ENCODE data around the gene COL4A2. TPM values are rescaled to one million over a fixed set of nuclear protein-coding genes. Genes with fewer than 3 reads are reported as not detected.

The COL4A2 gene
- total and polyA plus RNA-seq, 9 donors, result 59.5 to 171 (median 136) TPM

- WGBS, 3 donors, result 64 to 89% (median 72%) methylated on average over 2 of the region's 2 CpGs
- no peaks in the 10 kb centered on the region for H3K36me3 ChIP-seq
- H3K27ac ChIP-seq, result no peak overlapping the region
- DNase-seq, result peak in 1 of 5 donors; percentile 11
- intact Hi-C loops (cut with DNase I), result no loop called here
- TF ChIP-seq POLR2A (IDR thresholded peaks at IDR 0.05), result no peak
- TF ChIP-seq EP300 (IDR thresholded peaks at IDR 0.05), result no peak
- TF ChIP-seq, protein P1, sequence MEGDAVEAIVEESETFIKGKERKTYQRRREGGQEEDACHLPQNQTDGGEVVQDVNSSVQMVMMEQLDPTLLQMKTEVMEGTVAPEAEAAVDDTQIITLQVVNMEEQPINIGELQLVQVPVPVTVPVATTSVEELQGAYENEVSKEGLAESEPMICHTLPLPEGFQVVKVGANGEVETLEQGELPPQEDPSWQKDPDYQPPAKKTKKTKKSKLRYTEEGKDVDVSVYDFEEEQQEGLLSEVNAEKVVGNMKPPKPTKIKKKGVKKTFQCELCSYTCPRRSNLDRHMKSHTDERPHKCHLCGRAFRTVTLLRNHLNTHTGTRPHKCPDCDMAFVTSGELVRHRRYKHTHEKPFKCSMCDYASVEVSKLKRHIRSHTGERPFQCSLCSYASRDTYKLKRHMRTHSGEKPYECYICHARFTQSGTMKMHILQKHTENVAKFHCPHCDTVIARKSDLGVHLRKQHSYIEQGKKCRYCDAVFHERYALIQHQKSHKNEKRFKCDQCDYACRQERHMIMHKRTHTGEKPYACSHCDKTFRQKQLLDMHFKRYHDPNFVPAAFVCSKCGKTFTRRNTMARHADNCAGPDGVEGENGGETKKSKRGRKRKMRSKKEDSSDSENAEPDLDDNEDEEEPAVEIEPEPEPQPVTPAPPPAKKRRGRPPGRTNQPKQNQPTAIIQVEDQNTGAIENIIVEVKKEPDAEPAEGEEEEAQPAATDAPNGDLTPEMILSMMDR (IDR thresholded peaks at IDR 0.05), result no peak
- no peaks in the 10 kb centered on the region for H3K27me3 ChIP-seq
- no peaks in the 10 kb centered on the region for H3K9me3 ChIP-seq
- H3K4me3 ChIP-seq, result no peak overlapping the region
- H3K4me1 ChIP-seq (ENCODE audit: insufficient read depth), result peaks cover 27% of the 10 kb centered on the region
Observed at GRCh38 chr13:110332750-110333149, 25.7 kb downstream of the COL4A2 start.

- Histone ChIP-seq H3K27ac (no peak overlapping the region), H3K4me1 (ENCODE audit: insufficient read depth) (peaks cover 34% of the 10 kb centered on the region), H3K27me3 (no peaks in the 10 kb centered on the region), H3K4me3 (no peak overlapping the region), H3K36me3 (no peaks in the 10 kb centered on the region), H3K9me3 (no peaks in the 10 kb centered on the region)
- no peak for TF ChIP-seq POLR2A (IDR thresholded peaks at IDR 0.05)
- TF ChIP-seq, protein P1 (IDR thresholded peaks at IDR 0.05), result no peak
- TF ChIP-seq EP300 (IDR thresholded peaks at IDR 0.05), result no peak
- WGBS, 3 donors, result 94 to 96% (median 94%) methylated on average over 12 of the region's 12 CpGs
- intact Hi-C loops (cut with DNase I), result no loop called here
- peak in 1 of 5 donors; percentile 16 for DNase-seq
Observed at GRCh38 chr13:110333837-110334236, 26.8 kb downstream of the COL4A2 start.

DNA sequence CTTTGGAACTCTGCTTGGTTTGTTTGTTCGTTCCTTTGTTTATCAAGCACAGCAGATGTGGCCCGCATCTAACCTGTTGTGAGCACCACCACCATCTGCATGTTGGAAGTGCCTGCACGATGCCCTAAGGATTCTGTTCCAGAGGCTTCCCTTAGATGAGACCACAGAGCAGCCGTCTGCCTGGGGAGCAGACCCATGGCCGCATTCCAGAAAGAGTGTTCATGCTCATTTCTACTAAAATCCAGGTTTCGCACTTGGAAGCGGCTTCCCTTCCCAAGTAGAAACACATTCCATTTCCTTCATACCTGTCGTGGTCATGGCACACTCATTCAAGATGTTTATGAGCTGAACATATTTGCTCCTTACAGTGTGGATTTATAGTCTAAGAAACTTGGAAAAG is 27.2 kb downstream of the COL4A2 start:
- Histone ChIP-seq H3K27me3 (no peaks in the 10 kb centered on the region), H3K27ac (no peak overlapping the region), H3K4me3 (no peak overlapping the region), H3K36me3 (no peaks in the 10 kb centered on the region), H3K9me3 (no peaks in the 10 kb centered on the region), H3K4me1 (ENCODE audit: insufficient read depth) (peaks cover 34% of the 10 kb centered on the region)
- WGBS, 3 donors, result 79 to 87% (median 87%) methylated on average over 8 of the region's 8 CpGs
- intact Hi-C loops (cut with DNase I), result no loop called here
- TF ChIP-seq, protein P1 (IDR thresholded peaks at IDR 0.05), result no peak
- TF ChIP-seq EP300 (IDR thresholded peaks at IDR 0.05) (no peak), POLR2A (IDR thresholded peaks at IDR 0.05) (no peak)
- peak in 1 of 5 donors; percentile 8 for DNase-seq

DNA sequence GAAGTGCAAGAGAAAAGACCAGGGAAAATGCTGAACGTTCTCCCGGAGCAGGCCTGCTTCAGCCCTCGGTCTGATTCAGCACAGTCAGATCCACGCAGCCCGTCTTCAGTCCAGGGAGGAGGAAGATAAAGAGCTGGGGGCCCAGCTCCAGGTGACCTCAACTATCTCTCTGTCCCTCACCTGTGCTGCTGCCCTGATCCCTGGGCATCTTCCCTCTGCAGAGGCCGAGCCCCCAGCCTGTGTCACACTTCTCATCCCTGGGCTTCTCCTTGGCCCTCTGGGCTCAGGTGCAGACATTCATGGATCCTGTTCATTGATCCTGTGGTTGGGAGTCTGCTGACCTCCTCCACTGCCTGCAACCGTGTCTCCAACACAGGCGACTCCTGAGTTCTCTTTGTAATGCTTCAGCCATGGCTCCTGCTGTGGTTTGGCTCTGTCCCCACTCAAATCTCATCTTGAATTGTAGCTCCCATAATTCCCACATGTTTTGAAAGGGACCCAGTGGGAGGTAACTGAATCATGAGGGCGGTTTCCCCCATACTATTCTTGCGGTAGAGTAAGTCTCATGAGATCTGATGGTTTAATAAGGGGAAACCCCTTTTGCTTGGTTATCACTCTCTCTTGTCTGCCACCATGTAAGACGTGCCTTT is 27.9 kb downstream of the COL4A2 start:
- H3K9me3 ChIP-seq, result no peaks in the 10 kb centered on the region
- H3K36me3 ChIP-seq, result no peaks in the 10 kb centered on the region
- no peaks in the 10 kb centered on the region for H3K27me3 ChIP-seq
- no peak overlapping the region for H3K4me3 ChIP-seq
- intact Hi-C loops (cut with DNase I), result no loop called here
- peaks cover 32% of the 10 kb centered on the region for H3K4me1 ChIP-seq (ENCODE audit: insufficient read depth)
- WGBS, 3 donors, result 86 to 92% (median 88%) methylated on average over 11 of the region's 11 CpGs
- TF ChIP-seq EP300 (IDR thresholded peaks at IDR 0.05) (no peak), POLR2A (IDR thresholded peaks at IDR 0.05) (no peak)
- TF ChIP-seq, protein P1 (IDR thresholded peaks at IDR 0.05), result no peak
- peak in 1 of 5 donors; percentile 10 for DNase-seq
- H3K27ac ChIP-seq, result no peak overlapping the region

All from ovary (tissue), 9 donors.